Mammary microvascular endothelial cell (primary cell): ENCODE results near the gene TMCO6. TPM values are rescaled to one million over a fixed set of nuclear protein-coding genes. Genes with fewer than 3 reads are reported as not detected.

Experiments
- total RNA-seq: library from RNA; depleted of rRNA; stranded (reverse); fragments of >200 nt; gene quantifications from 2 replicates; pipeline ENCODE4 v1.2.3, GENCODE V29; 2015

Gene TMCO6
- total RNA-seq = 30.0 and 36.1 TPM in 2 replicates

GRCh38 chr5:140639148-140639981, at the start of gene TMCO6:
Gene TMCO6 (plus strand): TSS chr5:140639451. CDS start chr5:140639528, 77 bp downstream.

GRCh38 chr5:140633021-140633471, 6.2 kb upstream of the TMCO6 start, which contains the start of gene CD14:
Gene CD14 (minus strand): TSS chr5:140633175. CDS start chr5:140633071, 104 bp downstream.

GRCh38 chr5:140664359-140665119, 25.3 kb downstream of the TMCO6 start, which contains the start of gene WDR55:
Gene WDR55 (plus strand): TSS chr5:140664904. CDS start chr5:140664913, 9 bp downstream.

GRCh38 chr5:140673187-140673976, 34.1 kb downstream of the TMCO6 start, which contains the start of gene DND1:
Gene DND1 (minus strand): TSS chr5:140673576. CDS start chr5:140673542, 34 bp downstream.

GRCh38 chr5:140690941-140691924, 52.0 kb downstream of the TMCO6 start, which contains the start of the genes HARS1 and HARS2:
Gene HARS1 (minus strand): TSS chr5:140691370. CDS start chr5:140691304, 66 bp downstream.
Gene HARS2 (plus strand): TSS chr5:140691455. CDS start chr5:140691649, 194 bp downstream.

Other genes with a start within 250 kb of the TMCO6 start
- gene ANKHD1, start 237.6 kb upstream of the TMCO6 start, total RNA-seq = 25.6 and 26.8 TPM in 2 replicates
- 3.8 and 4.8 TPM in 2 replicates for gene EIF4EBP3, start 91.8 kb upstream of the TMCO6 start, total RNA-seq
- 32.2 and 34.6 TPM in 2 replicates for gene SRA1, start 82.0 kb upstream of the TMCO6 start, total RNA-seq
- gene APBB3, start 74.9 kb upstream of the TMCO6 start, total RNA-seq = 4.1 and 4.9 TPM in 2 replicates
- 57.6 and 60.5 TPM in 2 replicates for gene SLC35A4, start 74.6 kb upstream of the TMCO6 start, total RNA-seq
- gene CD14, start 6.3 kb upstream of the TMCO6 start, total RNA-seq = 0.20 and 0.60 TPM in 2 replicates
- 58.5 and 60.6 TPM in 2 replicates for gene NDUFA2, start 8.2 kb downstream of the TMCO6 start, total RNA-seq
- gene IK, start 8.4 kb downstream of the TMCO6 start, total RNA-seq = 64.9 and 80.8 TPM in 2 replicates
- gene WDR55, start 25.5 kb downstream of the TMCO6 start, total RNA-seq = 20.2 and 20.4 TPM in 2 replicates
- gene DND1, start 34.1 kb downstream of the TMCO6 start, total RNA-seq = 0.10 and 0.80 TPM in 2 replicates
- gene HARS1, start 51.9 kb downstream of the TMCO6 start, total RNA-seq = 78.0 and 83.4 TPM in 2 replicates
- gene HARS2, start 52.0 kb downstream of the TMCO6 start, total RNA-seq = 21.4 and 28.1 TPM in 2 replicates
- 34.9 and 45.4 TPM in 2 replicates for gene ZMAT2, start 61.0 kb downstream of the TMCO6 start, total RNA-seq
- gene PCDHA1, start 146.7 kb downstream of the TMCO6 start, total RNA-seq = not detected in 2 replicates
- gene PCDHA2, start 155.4 kb downstream of the TMCO6 start, total RNA-seq = 0.10 TPM in 1 of 2 replicates, not detected in the other
- gene PCDHA3, start 161.6 kb downstream of the TMCO6 start, total RNA-seq = 0.20 TPM in 1 of 2 replicates, not detected in the other
- 0.05 TPM in 1 of 2 replicates, not detected in the other for gene PCDHA4, start 167.6 kb downstream of the TMCO6 start, total RNA-seq
- not detected in 2 replicates for gene PCDHA5, start 182.2 kb downstream of the TMCO6 start, total RNA-seq
- 0.27 TPM in 1 of 2 replicates, not detected in the other for gene PCDHA6, start 188.5 kb downstream of the TMCO6 start, total RNA-seq
- gene PCDHA7, start 194.8 kb downstream of the TMCO6 start, total RNA-seq = 0.20 TPM in 1 of 2 replicates, not detected in the other
- gene PCDHA8, start 201.7 kb downstream of the TMCO6 start, total RNA-seq = not detected in 2 replicates
- 0.13 TPM in 1 of 2 replicates, not detected in the other for gene PCDHA9, start 208.9 kb downstream of the TMCO6 start, total RNA-seq
- gene PCDHA10, start 216.4 kb downstream of the TMCO6 start, total RNA-seq = 0.13 TPM in 1 of 2 replicates, not detected in the other
- under 0.01 and 0.05 TPM in 2 replicates for gene PCDHA11, start 229.5 kb downstream of the TMCO6 start, total RNA-seq
- gene PCDHA12, start 235.9 kb downstream of the TMCO6 start, total RNA-seq = not detected in 2 replicates
- not detected in 2 replicates for gene PCDHA13, start 242.7 kb downstream of the TMCO6 start, total RNA-seq